ES-I3 (cell line): ENCODE data around the gene GNG7.
A peak's percentile ranks its signal among the peaks of the same experiment; 100 is the strongest.

Experiments used
- H3K36me3 ChIP-seq: 2 replicates; pipeline ENCODE4 v1.6.1; 2013; ENCODE audit warnings: mild to moderate bottlenecking, low read length, control low read depth, moderate library complexity; ENCODE audit not compliant: insufficient read depth
- H3K4me1 ChIP-seq: 2 replicates; pipeline ENCODE4 v1.6.1; 2013; ENCODE audit warnings: mild to moderate bottlenecking, control low read depth, low read length; ENCODE audit not compliant: insufficient read depth
- H3K9ac ChIP-seq: 2 replicates; pipeline ENCODE4 v1.6.1; 2013; ENCODE audit warnings: low read depth, mild to moderate bottlenecking, low read length, moderate library complexity
- H3K9me3 ChIP-seq: 2 replicates; pipeline ENCODE4 v1.6.1; 2013; ENCODE audit warnings: mild to moderate bottlenecking, low read length, moderate library complexity; ENCODE audit not compliant: control insufficient read depth, insufficient read depth

Gene GNG7

GRCh38 chr19:2488405-2488941, 214.0 kb downstream of the GNG7 start:
- Histone ChIP-seq H3K9ac (peak overlapping the region; percentile 62; the same call in 1 of the 2 replicates), H3K4me1 (no peaks in the 10 kb centered on the region; the same call in 1 of the 2 replicates), H3K9me3 (no peaks in the 10 kb centered on the region), H3K36me3 (no peaks in the 10 kb centered on the region)

GRCh38 chr19:2487842-2488241, 214.7 kb downstream of the GNG7 start:
- Histone ChIP-seq H3K4me1 (no peaks in the 10 kb centered on the region; the same call in 1 of the 2 replicates), H3K9me3 (no peaks in the 10 kb centered on the region), H3K36me3 (no peaks in the 10 kb centered on the region), H3K9ac (peak overlapping the region; percentile 62; the same call in 1 of the 2 replicates)

- Histone ChIP-seq H3K9me3 (no peaks in the 10 kb centered on the region), H3K36me3 (no peaks in the 10 kb centered on the region), H3K9ac (no peak overlapping the region), H3K4me1 (no peaks in the 10 kb centered on the region; the same call in 1 of the 2 replicates)
Measured at GRCh38 chr19:2487090-2487489, 215.4 kb downstream of the GNG7 start.

GRCh38 chr19:2485428-2485827, 217.1 kb downstream of the GNG7 start:
- Histone ChIP-seq H3K9me3 (no peaks in the 10 kb centered on the region), H3K36me3 (no peaks in the 10 kb centered on the region), H3K4me1 (no peaks in the 10 kb centered on the region; the same call in 1 of the 2 replicates), H3K9ac (no peak overlapping the region)

- no peaks in the 10 kb centered on the region for H3K36me3 ChIP-seq
- H3K9ac ChIP-seq: no peak overlapping the region
- no peaks in the 10 kb centered on the region for H3K9me3 ChIP-seq
- no peaks in the 10 kb centered on the region; the same call in 1 of the 2 replicates for H3K4me1 ChIP-seq
Measured at GRCh38 chr19:2484178-2484937, 218.1 kb downstream of the GNG7 start.

GRCh38 chr19:2483484-2484151, 218.9 kb downstream of the GNG7 start:
- Histone ChIP-seq H3K4me1 (no peaks in the 10 kb centered on the region; the same call in 1 of the 2 replicates), H3K9ac (no peak overlapping the region), H3K36me3 (no peaks in the 10 kb centered on the region), H3K9me3 (no peaks in the 10 kb centered on the region)

GRCh38 chr19:2483084-2483483, 219.4 kb downstream of the GNG7 start:
- no peaks in the 10 kb centered on the region for H3K9me3 ChIP-seq
- no peak overlapping the region for H3K9ac ChIP-seq
- H3K4me1 ChIP-seq: no peaks in the 10 kb centered on the region; the same call in 1 of the 2 replicates
- H3K36me3 ChIP-seq: no peaks in the 10 kb centered on the region

- Histone ChIP-seq H3K36me3 (no peaks in the 10 kb centered on the region), H3K4me1 (no peaks in the 10 kb centered on the region; the same call in 1 of the 2 replicates), H3K9ac (no peak overlapping the region), H3K9me3 (no peaks in the 10 kb centered on the region)
Measured at GRCh38 chr19:2482354-2483038, 220.0 kb downstream of the GNG7 start.

GRCh38 chr19:2481466-2481865, 221.0 kb downstream of the GNG7 start:
- Histone ChIP-seq H3K9me3 (no peaks in the 10 kb centered on the region), H3K36me3 (no peaks in the 10 kb centered on the region), H3K4me1 (no peaks in the 10 kb centered on the region), H3K9ac (no peak overlapping the region)

GRCh38 chr19:2479556-2480194, 222.8 kb downstream of the GNG7 start:
- H3K4me1 ChIP-seq: no peaks in the 10 kb centered on the region
- no peaks in the 10 kb centered on the region for H3K9me3 ChIP-seq
- H3K9ac ChIP-seq: peak overlapping the region; percentile 89; the same call in 1 of the 2 replicates
- H3K36me3 ChIP-seq: no peaks in the 10 kb centered on the region

GRCh38 chr19:2478756-2479555, 223.5 kb downstream of the GNG7 start:
- Histone ChIP-seq H3K36me3 (no peaks in the 10 kb centered on the region), H3K9me3 (no peaks in the 10 kb centered on the region), H3K9ac (peak overlapping the region; percentile 89; the same call in 1 of the 2 replicates), H3K4me1 (no peaks in the 10 kb centered on the region)

GRCh38 chr19:2478278-2478755, 224.2 kb downstream of the GNG7 start:
- H3K9me3 ChIP-seq: no peaks in the 10 kb centered on the region
- H3K9ac ChIP-seq: peak overlapping the region; percentile 89; the same call in 1 of the 2 replicates
- H3K4me1 ChIP-seq: no peaks in the 10 kb centered on the region
- no peaks in the 10 kb centered on the region for H3K36me3 ChIP-seq

- H3K9ac ChIP-seq: peak overlapping the region; percentile 89; the same call in 1 of the 2 replicates
- H3K4me1 ChIP-seq: no peaks in the 10 kb centered on the region
- no peaks in the 10 kb centered on the region for H3K36me3 ChIP-seq
- H3K9me3 ChIP-seq: no peaks in the 10 kb centered on the region
Measured at GRCh38 chr19:2477732-2478191, 224.7 kb downstream of the GNG7 start.
